Measurements from ENCODE around the gene GPC3.

Gene GPC3

GRCh38 chrX:133604801-133605200 is 380.6 kb downstream of the GPC3 start:
- no peaks in the 10 kb centered on the region for H3K27me3 ChIP-seq (ENCODE audit: insufficient read depth, low read length)
- peaks cover 5% of the 10 kb centered on the region for H3K4me1 ChIP-seq (ENCODE audit: control insufficient read depth, insufficient read depth, low read length, unreplicated experiment)
- no peak overlapping the region for H3K27ac ChIP-seq (ENCODE audit: low read depth, low read length)
- no peaks in the 10 kb centered on the region for H3K36me3 ChIP-seq (ENCODE audit: insufficient read depth, low read length)
- no peaks in the 10 kb centered on the region for H3K79me2 ChIP-seq (ENCODE audit: control insufficient read depth, insufficient read depth, low read length, unreplicated experiment)
- H2AFZ ChIP-seq (ENCODE audit: low read length, unreplicated experiment): no peak overlapping the region
- no peak overlapping the region for H3K4me3 ChIP-seq (ENCODE audit: low read depth, low read length)

GRCh38 chrX:133602881-133603280 is 382.5 kb downstream of the GPC3 start:
- Histone ChIP-seq H3K27me3 (ENCODE audit: insufficient read depth, low read length) (no peaks in the 10 kb centered on the region), H3K4me1 (ENCODE audit: control insufficient read depth, insufficient read depth, low read length, unreplicated experiment) (peaks cover 1% of the 10 kb centered on the region), H3K36me3 (ENCODE audit: insufficient read depth, low read length) (no peaks in the 10 kb centered on the region), H3K79me2 (ENCODE audit: control insufficient read depth, insufficient read depth, low read length, unreplicated experiment) (no peaks in the 10 kb centered on the region), H3K4me3 (ENCODE audit: low read depth, low read length) (no peak overlapping the region), H2AFZ (ENCODE audit: low read length, unreplicated experiment) (no peak overlapping the region), H3K27ac (ENCODE audit: low read depth, low read length) (no peak overlapping the region)

GRCh38 chrX:133601116-133601515 is 384.3 kb downstream of the GPC3 start:
- Histone ChIP-seq H3K36me3 (ENCODE audit: insufficient read depth, low read length) (no peaks in the 10 kb centered on the region), H3K4me1 (ENCODE audit: control insufficient read depth, insufficient read depth, low read length, unreplicated experiment) (no peaks in the 10 kb centered on the region), H3K27me3 (ENCODE audit: insufficient read depth, low read length) (no peaks in the 10 kb centered on the region), H2AFZ (ENCODE audit: low read length, unreplicated experiment) (no peak overlapping the region), H3K79me2 (ENCODE audit: control insufficient read depth, insufficient read depth, low read length, unreplicated experiment) (no peaks in the 10 kb centered on the region), H3K27ac (ENCODE audit: low read depth, low read length) (no peak overlapping the region), H3K4me3 (ENCODE audit: low read depth, low read length) (no peak overlapping the region)

- H2AFZ ChIP-seq (ENCODE audit: low read length, unreplicated experiment): no peak overlapping the region
- H3K27ac ChIP-seq (ENCODE audit: low read depth, low read length): no peak overlapping the region
- H3K27me3 ChIP-seq (ENCODE audit: insufficient read depth, low read length): no peaks in the 10 kb centered on the region
- no peaks in the 10 kb centered on the region for H3K36me3 ChIP-seq (ENCODE audit: insufficient read depth, low read length)
- no peaks in the 10 kb centered on the region for H3K79me2 ChIP-seq (ENCODE audit: control insufficient read depth, insufficient read depth, low read length, unreplicated experiment)
- no peaks in the 10 kb centered on the region for H3K4me1 ChIP-seq (ENCODE audit: control insufficient read depth, insufficient read depth, low read length, unreplicated experiment)
- no peak overlapping the region for H3K4me3 ChIP-seq (ENCODE audit: low read depth, low read length)
Observed at GRCh38 chrX:133600536-133600935, 384.9 kb downstream of the GPC3 start.

- Histone ChIP-seq H3K36me3 (ENCODE audit: insufficient read depth, low read length) (no peaks in the 10 kb centered on the region), H2AFZ (ENCODE audit: low read length, unreplicated experiment) (no peak overlapping the region), H3K27me3 (ENCODE audit: insufficient read depth, low read length) (no peaks in the 10 kb centered on the region), H3K27ac (ENCODE audit: low read depth, low read length) (no peak overlapping the region), H3K4me3 (ENCODE audit: low read depth, low read length) (no peak overlapping the region), H3K79me2 (ENCODE audit: control insufficient read depth, insufficient read depth, low read length, unreplicated experiment) (no peaks in the 10 kb centered on the region), H3K4me1 (ENCODE audit: control insufficient read depth, insufficient read depth, low read length, unreplicated experiment) (no peaks in the 10 kb centered on the region)
Observed at GRCh38 chrX:133598601-133599335, 386.6 kb downstream of the GPC3 start.

GRCh38 chrX:133594156-133594555 is 391.2 kb downstream of the GPC3 start:
- H3K4me1 ChIP-seq (ENCODE audit: control insufficient read depth, insufficient read depth, low read length, unreplicated experiment): no peaks in the 10 kb centered on the region
- no peaks in the 10 kb centered on the region for H3K79me2 ChIP-seq (ENCODE audit: control insufficient read depth, insufficient read depth, low read length, unreplicated experiment)
- no peak overlapping the region for H3K4me3 ChIP-seq (ENCODE audit: low read depth, low read length)
- H3K27me3 ChIP-seq (ENCODE audit: insufficient read depth, low read length): no peaks in the 10 kb centered on the region
- H2AFZ ChIP-seq (ENCODE audit: low read length, unreplicated experiment): no peak overlapping the region
- no peak overlapping the region for H3K27ac ChIP-seq (ENCODE audit: low read depth, low read length)
- H3K36me3 ChIP-seq (ENCODE audit: insufficient read depth, low read length): no peaks in the 10 kb centered on the region

- Histone ChIP-seq H3K27ac (ENCODE audit: low read depth, low read length) (no peak overlapping the region), H3K36me3 (ENCODE audit: insufficient read depth, low read length) (no peaks in the 10 kb centered on the region), H3K27me3 (ENCODE audit: insufficient read depth, low read length) (no peaks in the 10 kb centered on the region), H2AFZ (ENCODE audit: low read length, unreplicated experiment) (no peak overlapping the region), H3K79me2 (ENCODE audit: control insufficient read depth, insufficient read depth, low read length, unreplicated experiment) (no peaks in the 10 kb centered on the region), H3K4me1 (ENCODE audit: control insufficient read depth, insufficient read depth, low read length, unreplicated experiment) (no peaks in the 10 kb centered on the region), H3K4me3 (ENCODE audit: low read depth, low read length) (no peak overlapping the region)
Observed at GRCh38 chrX:133593531-133593930, 391.9 kb downstream of the GPC3 start.

- Histone ChIP-seq H3K27ac (ENCODE audit: low read depth, low read length) (no peak overlapping the region), H3K27me3 (ENCODE audit: insufficient read depth, low read length) (no peaks in the 10 kb centered on the region)
Observed at GRCh38 chrX:133590703-133591505, 394.5 kb downstream of the GPC3 start.

GRCh38 chrX:133588827-133589226 is 396.6 kb downstream of the GPC3 start:
- no peak overlapping the region for H2AFZ ChIP-seq (ENCODE audit: low read length, unreplicated experiment)
- no peaks in the 10 kb centered on the region for H3K36me3 ChIP-seq (ENCODE audit: insufficient read depth, low read length)
- H3K27ac ChIP-seq (ENCODE audit: low read depth, low read length): no peak overlapping the region
- no peak overlapping the region for H3K4me3 ChIP-seq (ENCODE audit: low read depth, low read length)
- no peaks in the 10 kb centered on the region for H3K27me3 ChIP-seq (ENCODE audit: insufficient read depth, low read length)
- no peaks in the 10 kb centered on the region for H3K4me1 ChIP-seq (ENCODE audit: control insufficient read depth, insufficient read depth, low read length, unreplicated experiment)
- H3K79me2 ChIP-seq (ENCODE audit: control insufficient read depth, insufficient read depth, low read length, unreplicated experiment): no peaks in the 10 kb centered on the region

More at GRCh38 chrX:133590703-133591505, 394.5 kb downstream of the GPC3 start:
- H3K4me3 ChIP-seq (ENCODE audit: low read depth, low read length): no peak overlapping the region
- no peaks in the 10 kb centered on the region for H3K4me1 ChIP-seq (ENCODE audit: control insufficient read depth, insufficient read depth, low read length, unreplicated experiment)
- no peaks in the 10 kb centered on the region for H3K79me2 ChIP-seq (ENCODE audit: control insufficient read depth, insufficient read depth, low read length, unreplicated experiment)
- H3K36me3 ChIP-seq (ENCODE audit: insufficient read depth, low read length): no peaks in the 10 kb centered on the region
- no peak overlapping the region for H2AFZ ChIP-seq (ENCODE audit: low read length, unreplicated experiment)

GRCh38 chrX:133587818-133588217 is 397.6 kb downstream of the GPC3 start:
- no peak overlapping the region for H3K4me3 ChIP-seq (ENCODE audit: low read depth, low read length)
- no peak overlapping the region for H3K27ac ChIP-seq (ENCODE audit: low read depth, low read length)
- no peaks in the 10 kb centered on the region for H3K36me3 ChIP-seq (ENCODE audit: insufficient read depth, low read length)
- no peaks in the 10 kb centered on the region for H3K79me2 ChIP-seq (ENCODE audit: control insufficient read depth, insufficient read depth, low read length, unreplicated experiment)
- no peaks in the 10 kb centered on the region for H3K27me3 ChIP-seq (ENCODE audit: insufficient read depth, low read length)
- no peaks in the 10 kb centered on the region for H3K4me1 ChIP-seq (ENCODE audit: control insufficient read depth, insufficient read depth, low read length, unreplicated experiment)
- no peak overlapping the region for H2AFZ ChIP-seq (ENCODE audit: low read length, unreplicated experiment)

- H2AFZ ChIP-seq (ENCODE audit: low read length, unreplicated experiment): no peak overlapping the region
- H3K27me3 ChIP-seq (ENCODE audit: insufficient read depth, low read length): no peaks in the 10 kb centered on the region
- H3K36me3 ChIP-seq (ENCODE audit: insufficient read depth, low read length): no peaks in the 10 kb centered on the region
- H3K79me2 ChIP-seq (ENCODE audit: control insufficient read depth, insufficient read depth, low read length, unreplicated experiment): no peaks in the 10 kb centered on the region
- H3K4me3 ChIP-seq (ENCODE audit: low read depth, low read length): no peak overlapping the region
- H3K27ac ChIP-seq (ENCODE audit: low read depth, low read length): no peak overlapping the region
- H3K4me1 ChIP-seq (ENCODE audit: control insufficient read depth, insufficient read depth, low read length, unreplicated experiment): no peaks in the 10 kb centered on the region
Observed at GRCh38 chrX:133587071-133587470, 398.3 kb downstream of the GPC3 start.

Measured in ACC112 (cell line).